ENCODE results near the gene MPC2.
"Not testable (repeated sequence)": the region's sequence is repeated elsewhere in the genome, so short reads cannot be mapped to it uniquely, and the experiment has no call there.

The MPC2 gene

GRCh38 chr1:167934426-167935215 is 2.3 kb downstream of the MPC2 start:
- DNase-seq (ENCODE audit: low spot score) = no peak

- no peak for DNase-seq (ENCODE audit: low spot score)
These were observed 3.1 kb downstream of the MPC2 start for GRCh38 chr1:167933788-167934187.

GRCh38 chr1:167929725-167930124 is 7.1 kb downstream of the MPC2 start:
- DNase-seq (ENCODE audit: low spot score) = no peak

- DNase-seq (ENCODE audit: low spot score) = not testable (repeated sequence)
These were observed 8.0 kb downstream of the MPC2 start for GRCh38 chr1:167928919-167929318.

GRCh38 chr1:167928457-167928852 is 8.4 kb downstream of the MPC2 start:
- DNase-seq (ENCODE audit: low spot score) = no peak

- no peak for DNase-seq (ENCODE audit: low spot score)
These were observed 9.7 kb downstream of the MPC2 start for GRCh38 chr1:167927046-167927754.

- no peak for DNase-seq (ENCODE audit: low spot score)
These were observed 10.3 kb downstream of the MPC2 start for GRCh38 chr1:167926486-167926997.

- DNase-seq (ENCODE audit: low spot score) = no peak
These were observed 12.2 kb downstream of the MPC2 start for GRCh38 chr1:167924543-167925231.

GRCh38 chr1:167924102-167924501 is 12.8 kb downstream of the MPC2 start:
- DNase-seq (ENCODE audit: low spot score) = no peak

GRCh38 chr1:167923324-167924056 is 13.4 kb downstream of the MPC2 start:
- no peak for DNase-seq (ENCODE audit: low spot score)

- no peak for DNase-seq (ENCODE audit: low spot score)
These were observed 14.2 kb downstream of the MPC2 start for GRCh38 chr1:167922611-167923074.

GRCh38 chr1:167922023-167922422 is 14.8 kb downstream of the MPC2 start:
- no peak for DNase-seq (ENCODE audit: low spot score)

- no peak for DNase-seq (ENCODE audit: low spot score)
These were observed 19.9 kb downstream of the MPC2 start for GRCh38 chr1:167916766-167917511.

GRCh38 chr1:167915569-167915968 is 21.3 kb downstream of the MPC2 start:
- DNase-seq (ENCODE audit: low spot score) = no peak

GRCh38 chr1:167913895-167914496 is 22.9 kb downstream of the MPC2 start, which contains the start of gene ADCY10:
TSS of gene ADCY10 (minus strand) at chr1:167914134. CDS start at chr1:167905140, 8,994 bp downstream.
- DNase-seq (ENCODE audit: low spot score) = no peak

- no peak for DNase-seq (ENCODE audit: low spot score)
These were observed 24.6 kb downstream of the MPC2 start for GRCh38 chr1:167912294-167912693.

GRCh38 chr1:167911413-167911812 is 25.5 kb downstream of the MPC2 start:
- DNase-seq (ENCODE audit: low spot score) = no peak

GRCh38 chr1:167910530-167910929 is 26.3 kb downstream of the MPC2 start:
- DNase-seq (ENCODE audit: low spot score) = no peak

GRCh38 chr1:167909691-167910180 is 27.1 kb downstream of the MPC2 start:
- DNase-seq (ENCODE audit: low spot score) = no peak

GRCh38 chr1:167905671-167906070 is 31.2 kb downstream of the MPC2 start:
- DNase-seq (ENCODE audit: low spot score) = no peak
